NCI-H128 (cell line): ENCODE measurements around the gene DDX11.
"Not testable (repeated sequence)": the region's sequence is repeated elsewhere in the genome, so short reads cannot be mapped to it uniquely, and the experiment has no call there.

ENCODE experiments used
- DNase-seq: peaks from one replicate; lab custom pipeline; 2025; ENCODE audit not compliant: unreplicated experiment; lab: John Stamatoyannopoulos, UW

DDX11 gene

GRCh38 chr12:31121022-31121728 is 47.5 kb downstream of the DDX11 start:
- not testable (repeated sequence) for DNase-seq

- no peak for DNase-seq
These were observed 48.8 kb downstream of the DDX11 start for GRCh38 chr12:31122481-31122880.

GRCh38 chr12:31124158-31124557 is 50.5 kb downstream of the DDX11 start:
- DNase-seq = not testable (repeated sequence)

- DNase-seq = not testable (repeated sequence)
These were observed 51.5 kb downstream of the DDX11 start for GRCh38 chr12:31125171-31125570.

GRCh38 chr12:31127209-31127848 is 53.7 kb downstream of the DDX11 start:
- DNase-seq = not testable (repeated sequence)

- DNase-seq = not testable (repeated sequence)
These were observed 62.9 kb downstream of the DDX11 start for GRCh38 chr12:31136581-31136980.

- not testable (repeated sequence) for DNase-seq
These were observed 71.1 kb downstream of the DDX11 start for GRCh38 chr12:31144768-31145167.

GRCh38 chr12:31145296-31145695 is 71.6 kb downstream of the DDX11 start:
- DNase-seq = peak; percentile 13

- DNase-seq = not testable (repeated sequence)
These were observed 73.8 kb downstream of the DDX11 start for GRCh38 chr12:31147415-31147814.

GRCh38 chr12:31150766-31151165 is 77.1 kb downstream of the DDX11 start:
- not testable (repeated sequence) for DNase-seq
